ENCODE data around the gene MGAM2. TPM values are rescaled to one million over a fixed set of nuclear protein-coding genes. Genes with fewer than 3 reads are reported as not detected.

The MGAM2 gene
- total RNA-seq, 1 experiment from 2014 or later = 0.10 TPM

GRCh38 chr7:142140401-142140959 lies 29.0 kb downstream of the MGAM2 start:
- in situ Hi-C loops (cut with HindIII; ENCODE audit: low pct_unique_long_range_greater_than_20kb, low sequenced_read_pairs) = no loop called here
- CTCF ChIA-PET = no interaction called here
- no peak for TF ChIP-seq TCF7L2 (IDR thresholded peaks at IDR 0.05; ENCODE audit: low read depth, low read length)
- TF ChIP-seq SIN3A (IDR thresholded peaks at IDR 0.05; ENCODE audit: borderline replicate concordance, insufficient read depth, low read depth, low read length) = no peak
- TF ChIP-seq POLR2AphosphoS5 (IDR thresholded peaks at IDR 0.05; ENCODE audit: low read depth, low read length) = no peak
- TF ChIP-seq REST (IDR thresholded peaks at IDR 0.05; ENCODE audit: insufficient read depth in 1 of 2, low read depth in 2 of 2, low read length in 1 of 2) = no peak
- TF ChIP-seq CTCF (IDR thresholded peaks at IDR 0.05) = no peak
- no peaks in the 10 kb centered on the region for H3K9me3 ChIP-seq (ENCODE audit: control insufficient read depth, insufficient read depth, low read depth, low read length)
- POLR2A ChIA-PET = no interaction called here
- no peaks in the 10 kb centered on the region for H3K4me1 ChIP-seq (ENCODE audit: control insufficient read depth, insufficient read depth, low read length)
- no TSS peak for BruUV-seq (replicated peaks)
- no peak overlapping the region for H3K4me3 ChIP-seq (ENCODE audit: low read depth in 2 of 2, low read length in 2 of 2)
- no peak overlapping the region for H3K27ac ChIP-seq (ENCODE audit: low read length)
- intact Hi-C loops (cut with micrococcal nuclease; ENCODE audit: unreplicated experiment) = no loop called here
- DNase-seq (ENCODE audit: low read depth, low spot score) = no peak
- ATAC-seq = no peak
- no peaks in the 10 kb centered on the region for H3K36me3 ChIP-seq (ENCODE audit: control insufficient read depth, insufficient read depth, low read length)
- H3K27me3 ChIP-seq (ENCODE audit: control insufficient read depth, insufficient read depth, low read length) = no peaks in the 10 kb centered on the region

DNA sequence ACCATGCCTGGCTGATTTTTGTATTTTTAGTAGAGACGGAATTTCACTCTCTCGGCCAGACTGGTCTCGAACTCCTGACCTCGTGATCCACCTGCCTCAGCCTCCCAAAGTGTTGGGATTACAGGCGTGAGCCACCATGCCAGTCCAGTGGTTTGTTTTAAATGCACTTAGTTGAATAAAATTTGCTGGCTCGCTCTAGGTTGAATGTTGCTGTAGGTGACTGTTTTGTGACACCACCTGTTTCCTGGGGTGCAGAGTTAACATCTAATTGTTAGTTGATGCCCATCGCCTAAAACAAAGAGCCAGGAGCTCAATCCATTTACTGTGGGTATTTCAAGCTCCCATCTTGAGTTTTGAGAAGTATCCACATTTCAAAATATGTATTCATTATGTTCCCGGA lies 31.2 kb downstream of the MGAM2 start:
- BruUV-seq (replicated peaks) = no TSS peak

More for the DNA sequence above, 31.2 kb downstream of the MGAM2 start:
- Histone ChIP-seq H3K4me1 (ENCODE audit: control insufficient read depth, insufficient read depth, low read length) (no peaks in the 10 kb centered on the region), H3K27ac (ENCODE audit: low read length) (no peak overlapping the region), H3K9me3 (ENCODE audit: control insufficient read depth, insufficient read depth, low read depth, low read length) (no peaks in the 10 kb centered on the region), H3K4me3 (ENCODE audit: low read depth in 2 of 2, low read length in 2 of 2) (no peak overlapping the region), H3K27me3 (ENCODE audit: control insufficient read depth, insufficient read depth, low read length) (no peaks in the 10 kb centered on the region), H3K36me3 (ENCODE audit: control insufficient read depth, insufficient read depth, low read length) (no peaks in the 10 kb centered on the region)
- TF ChIP-seq TCF7L2 (IDR thresholded peaks at IDR 0.05; ENCODE audit: low read depth, low read length) (no peak), CTCF (IDR thresholded peaks at IDR 0.05) (no peak), REST (IDR thresholded peaks at IDR 0.05; ENCODE audit: insufficient read depth in 1 of 2, low read depth in 2 of 2, low read length in 1 of 2) (no peak), SIN3A (IDR thresholded peaks at IDR 0.05; ENCODE audit: borderline replicate concordance, insufficient read depth, low read depth, low read length) (no peak), POLR2AphosphoS5 (IDR thresholded peaks at IDR 0.05; ENCODE audit: low read depth, low read length) (no peak)
- intact Hi-C loops (cut with micrococcal nuclease; ENCODE audit: unreplicated experiment) (no loop called here), in situ Hi-C loops (cut with HindIII; ENCODE audit: low pct_unique_long_range_greater_than_20kb, low sequenced_read_pairs) (no loop called here)
- DNase-seq (ENCODE audit: low read depth, low spot score) (no peak), ATAC-seq (no peak)
- ChIA-PET CTCF (no interaction called here), POLR2A (interaction anchor here (0.5 kb wide), 1 partner anchor 452 kb away, joined by 3 read pairs; no protein-coding TSS in a partner anchor)

All from Panc1 (cell line).